Left hindlimb (tissue), 1 donor: ENCODE results near the gene PPP6R2.

ENCODE experiments used
- DNase-seq: peaks from one replicate; pipeline ENCODE4 v3.0.0-alpha.2; 2018

PPP6R2 gene

GRCh38 chr22:50306753-50307749, 36.1 kb upstream of the PPP6R2 start, which contains the start of gene PLXNB2:
Gene PLXNB2 (minus strand): TSS chr22:50307646. CDS start chr22:50290584, 17,062 bp downstream.
- DNase-seq = peak; percentile 89

- peak; percentile 66 for DNase-seq
Observed at GRCh38 chr22:50307890-50308596, 35.1 kb upstream of the PPP6R2 start.

GRCh38 chr22:50308597-50308935, 34.6 kb upstream of the PPP6R2 start:
- peak; percentile 85 for DNase-seq

- DNase-seq = peak; percentile 67
Observed at GRCh38 chr22:50308986-50309600, 34.0 kb upstream of the PPP6R2 start.

- DNase-seq = no peak
Observed at GRCh38 chr22:50309601-50309991, 33.5 kb upstream of the PPP6R2 start.

GRCh38 chr22:50310031-50310722, 33.0 kb upstream of the PPP6R2 start:
- peak; percentile 23 for DNase-seq

GRCh38 chr22:50310949-50311444, 32.1 kb upstream of the PPP6R2 start:
- DNase-seq = peak; percentile 27

- peak; percentile 27 for DNase-seq
Observed at GRCh38 chr22:50311606-50312351, 31.3 kb upstream of the PPP6R2 start.

- peak; percentile 13 for DNase-seq
Observed at GRCh38 chr22:50312371-50312770, 30.8 kb upstream of the PPP6R2 start.

GRCh38 chr22:50313021-50313420, 30.1 kb upstream of the PPP6R2 start:
- DNase-seq = peak; percentile 26

- DNase-seq = peak; percentile 18
Observed at GRCh38 chr22:50313600-50313999, 29.5 kb upstream of the PPP6R2 start.

GRCh38 chr22:50314081-50314454, 29.1 kb upstream of the PPP6R2 start:
- peak; percentile 25 for DNase-seq

GRCh38 chr22:50314455-50315288, 28.5 kb upstream of the PPP6R2 start:
- DNase-seq = peak; percentile 30

GRCh38 chr22:50315289-50316113, 27.6 kb upstream of the PPP6R2 start:
- peak; percentile 23 for DNase-seq

GRCh38 chr22:50316114-50317065, 26.7 kb upstream of the PPP6R2 start:
- DNase-seq = peak; percentile 25

GRCh38 chr22:50317178-50317577, 25.9 kb upstream of the PPP6R2 start:
- DNase-seq = no peak

GRCh38 chr22:50317674-50318073, 25.5 kb upstream of the PPP6R2 start:
- peak; percentile 16 for DNase-seq

- no peak for DNase-seq
Observed at GRCh38 chr22:50318356-50318697, 24.8 kb upstream of the PPP6R2 start.
